K562 (cell line): Measurements from ENCODE around the gene PSME1. TPM values are rescaled to one million over a fixed set of nuclear protein-coding genes. Genes with fewer than 3 reads are reported as not detected.

Experiments used
- ARID3B ChIP-seq: fragments of 250-450 bp; sonication (Bioruptor Pico); IDR thresholded peaks from 2 replicates; pipeline ENCODE4 v1.4.0; 2020; ENCODE audit warnings: borderline replicate concordance
- CREB3 ChIP-seq: fragments of 450-650 bp; conservative IDR thresholded peaks from 2 replicates; pipeline ENCODE4 v1.6.1; 2016; ENCODE audit warnings: missing genetic modification characterization, low read depth, mild to moderate bottlenecking, missing compliant biosample characterization, moderate library complexity
- CXXC5 ChIP-seq: fragments of 250-450 bp; sonication (Bioruptor Pico); IDR thresholded peaks from 2 replicates; pipeline ENCODE4 v1.8.0; 2022; ENCODE audit warnings: inconsistent platforms, mild to moderate bottlenecking, moderate library complexity
- NFE2 ChIP-seq: IDR thresholded peaks from 2 replicates; pipeline ENCODE4 v1.6.1; 2014; ENCODE audit warnings: antibody characterized with exemption, low read depth
- NONO ChIP-seq, 2 experiments: fragments of 200-400 bp in 1 of 2; fragments of 450-650 bp in 1 of 2; formaldehyde crosslinking in 1 of 2; IDR thresholded peaks; 2 replicates each; pipeline ENCODE4 v1.6.1; 2017; ENCODE audit warnings: low read depth in 2 of 2, mild to moderate bottlenecking in 2 of 2, moderate library complexity in 2 of 2, low read length in 1 of 2
- PHB ChIP-seq: fragments of 250-450 bp; sonication (Bioruptor Pico); IDR thresholded peaks from 2 replicates; pipeline ENCODE4 v1.5.0; 2021
- PML ChIP-seq: IDR thresholded peaks from 2 replicates; pipeline ENCODE4 v1.6.1; 2012; ENCODE audit warnings: low read length, inconsistent platforms
- POLR2G ChIP-seq: fragments of 200-400 bp; formaldehyde crosslinking; IDR thresholded peaks from 2 replicates; pipeline ENCODE4 v1.6.1; 2017; ENCODE audit warnings: low read depth, mild to moderate bottlenecking, antibody characterized with exemption, low read length, moderate library complexity
- SIRT6 ChIP-seq: IDR thresholded peaks from one replicate; pipeline ENCODE4 v1.6.1; 2012; ENCODE audit warnings: low read depth, mild to moderate bottlenecking, control low read depth, inconsistent platforms, low read length, moderate library complexity
- SMAD2 ChIP-seq: fragments of 150-350 bp; IDR thresholded peaks from 2 replicates; pipeline ENCODE4 v1.6.1; 2014; ENCODE audit warnings: low read depth, mild to moderate bottlenecking, low read length
- SMAD4 ChIP-seq: fragments of 250-450 bp; sonication (Bioruptor Pico); conservative IDR thresholded peaks from 2 replicates; pipeline ENCODE4 v1.8.0; 2021; ENCODE audit warnings: inconsistent platforms, mild to moderate bottlenecking, moderate library complexity
- ZKSCAN3 ChIP-seq: fragments of 250-450 bp; sonication (Bioruptor Pico); IDR thresholded peaks from 2 replicates; pipeline ENCODE4 v1.4.0; 2020
- ZNF212 ChIP-seq: fragments of 450-650 bp; formaldehyde crosslinking; IDR thresholded peaks from 2 replicates; pipeline ENCODE4 v1.4.0; 2020; ENCODE audit warnings: mild to moderate bottlenecking
- ZNF232 ChIP-seq: sonication (generic); formaldehyde crosslinking; IDR thresholded peaks from 2 replicates; pipeline ENCODE4 v1.8.0; 2022; ENCODE audit warnings: mild to moderate bottlenecking, missing genetic modification reagents
- ZNF318 ChIP-seq, 2 experiments: fragments of 450-650 bp; IDR thresholded peaks; 2 replicates each; pipeline ENCODE4 v1.6.1; 2016; ENCODE audit warnings: mild to moderate bottlenecking in 2 of 2, borderline replicate concordance in 1 of 2, low read depth in 1 of 2, moderate library complexity in 1 of 2
- ZNF766 ChIP-seq: fragments of 200-800 bp; sonication (Bioruptor generic); conservative IDR thresholded peaks from 2 replicates; pipeline ENCODE4 v1.6.1; 2016; ENCODE audit warnings: missing genetic modification characterization, missing compliant biosample characterization
- polyA plus RNA-seq, 8 experiments: library from polyadenylated mRNA; depleted of rRNA in 4 of 8; stranded (reverse) in 5 of 8; unstranded in 3 of 8; fragments of >200 nt; fragmentation: Nextera tagmentation in 2 of 8; fragmentation: Illumina TruSeq in 1 of 8; extraction: Ambion mirVana in 2 of 8; extraction: Trizol in 1 of 8; gene quantifications; 2 replicates each; pipeline versions ENCODE4 v1.2.1 to v1.2.3, GENCODE V29; 2011 to 2014; ENCODE audit warnings: inconsistent platforms in 1 of 8, missing spikeins in 1 of 8
- total RNA-seq, 7 experiments: library from RNA; depleted of rRNA in 6 of 7; stranded (reverse); fragments of >200 nt in 6 of 7; fragmentation: Illumina TruSeq in 2 of 7; extraction: Trizol in 2 of 7; gene quantifications; 2 replicates each; pipeline versions ENCODE4 v1.2.1 to v1.2.3, GENCODE V29; 2011 to 2021; ENCODE audit warnings: low replicate concordance in 1 of 7

The PSME1 gene
- total and polyA plus RNA-seq, 9 of the 15 experiments (the other 6 are each of a cell fraction or from before 2014, with no cell fraction given) = 20.3 to 180 (median 67.5) TPM

GRCh38 chr14:24093901-24094840 is 41.8 kb upstream of the PSME1 start, which contains the start of gene PCK2 (continued):
- TF ChIP-seq SMAD2 (no peak), ARID3B (no peak), SIRT6 (no peak), ZNF212 (no peak), PML (peak; percentile 50), CREB3 (tag) (no peak), ZNF318 (IDR thresholded peaks at IDR 0.05; ENCODE audit: borderline replicate concordance in 1 of 2, low read depth in 1 of 2) (no peak), ZNF232 (CRISPR knock-in tag) (no peak), ZNF766 (CRISPR knock-in tag) (no peak; the same call in 1 of the 2 replicates), NFE2 (no peak), POLR2G (peak; percentile 98), PHB (no peak), SMAD4 (CRISPR knock-in tag) (peak; percentile 91), CXXC5 (peak; percentile 50), NONO (IDR thresholded peaks at IDR 0.05; ENCODE audit: low read depth in 2 of 2, low read length in 1 of 2) (peak in 1 of 2 experiments; percentile 98; a peak in 2 of 4 replicates), ZKSCAN3 (CRISPR knock-in tag) (no peak)
